GM12878 (cell line): ENCODE measurements around the gene RORC. TPM values are rescaled to one million over a fixed set of nuclear protein-coding genes. Genes with fewer than 3 reads are reported as not detected.

Experiments used
- ATAC-seq: fragments of 200-7000 bp; cut with Tn5 transposase; 3 replicates; pipeline ENCODE4 v1.9.1; 2020; ENCODE audit warnings: mild to moderate bottlenecking, moderate library complexity
- BruUV-seq: library from RNA; stranded (reverse); fragments of 400-500 nt; replicated peaks from 2 replicates; lab custom pipeline; 2021; lab: Mats Ljungman, UMichigan
- CTCF ChIA-PET: fragments of 300-600 bp; sonication (Branson Sonifier 250); formaldehyde crosslinking; extraction: SDS; loops from one replicate; lab custom pipeline; 2021; ENCODE audit warnings: inconsistent platforms; lab: Yijun Ruan, JAX
- POLR2A ChIA-PET: fragments of 350-600 bp; formaldehyde crosslinking; extraction: SDS; loops from one replicate; lab custom pipeline; 2021; ENCODE audit warnings: inconsistent platforms; lab: Charles Lee
- RAD21 ChIA-PET: fragments of 300-600 bp; sonication (Branson Sonifier 250); formaldehyde crosslinking; loops from one replicate; lab custom pipeline; 2023; ENCODE audit warnings: antibody characterized with exemption; ENCODE audit not compliant: unreplicated experiment; lab: Charles Lee
- SMC1A ChIA-PET: fragments of 300-600 bp; sonication (Branson Sonifier 250); formaldehyde crosslinking; loops from one replicate; lab custom pipeline; 2023; ENCODE audit not compliant: unreplicated experiment, uncharacterized antibody; lab: Charles Lee
- DNase-seq: peaks from one replicate; pipeline ENCODE4 v3.0.0-alpha.2; 2011; ENCODE audit warnings: low read depth, low spot score
- FAIRE-seq: peaks from 3 replicates; lab custom pipeline; 2011; peaks lifted over from hg19 to GRCh38; lab: Jason Lieb, UNC
- H2AFZ ChIP-seq: 2 replicates; pipeline ENCODE4 v1.6.0; 2011; ENCODE audit warnings: low read depth, low read length, control low read depth; ENCODE audit not compliant: control insufficient read depth
- H3K27ac ChIP-seq: 2 replicates; pipeline ENCODE4 v1.5.1; 2011; ENCODE audit warnings: control low read depth; ENCODE audit not compliant: control insufficient read depth, insufficient read depth
- H3K27me3 ChIP-seq, 2 experiments: replicated peaks in 1 of 2; 2 replicates each; pipeline versions ENCODE4 v1.6.0 to v1.6.1; 2011; ENCODE audit warnings: low read length in 1 of 2; ENCODE audit not compliant: control insufficient read depth in 2 of 2, insufficient read depth in 2 of 2
- H3K36me3 ChIP-seq, 2 experiments: 2 replicates each; pipeline ENCODE4 v1.5.1; 2011; ENCODE audit warnings: low read length in 1 of 2; ENCODE audit not compliant: control insufficient read depth in 2 of 2, insufficient read depth in 2 of 2
- H3K4me1 ChIP-seq: 2 replicates; pipeline ENCODE4 v1.6.1; 2011; ENCODE audit warnings: mild to moderate bottlenecking, low read length, moderate library complexity, mixed read lengths; ENCODE audit not compliant: control insufficient read depth, insufficient read depth
- H3K4me2 ChIP-seq: 2 replicates; pipeline ENCODE4 v1.6.0; 2011; ENCODE audit warnings: control low read depth; ENCODE audit not compliant: control insufficient read depth, insufficient read depth
- H3K4me3 ChIP-seq: fragments of 200-600 bp; sonication (generic); 2 replicates; pipeline ENCODE4 v1.5.1; 2016
- H3K79me2 ChIP-seq: 2 replicates; pipeline ENCODE4 v1.6.0; 2011; ENCODE audit warnings: low read length; ENCODE audit not compliant: control insufficient read depth, insufficient read depth
- H3K9ac ChIP-seq: 2 replicates; pipeline ENCODE4 v1.8.0; 2011; ENCODE audit warnings: low read length, control low read depth, mixed read lengths; ENCODE audit not compliant: control insufficient read depth, insufficient read depth
- H3K9me3 ChIP-seq: replicated peaks from 3 replicates; pipeline ENCODE4 v1.5.1; 2011; ENCODE audit warnings: mild to moderate bottlenecking, low read length; ENCODE audit not compliant: control insufficient read depth, insufficient read depth
- H4K20me1 ChIP-seq: 2 replicates; pipeline ENCODE4 v1.6.0; 2011; ENCODE audit not compliant: control insufficient read depth, insufficient read depth
- ASH2L ChIP-seq: fragments of 300-600, 200-600 bp; sonication (generic); IDR thresholded peaks from 2 replicates; pipeline ENCODE4 v1.6.1; 2017; ENCODE audit warnings: low read depth, mild to moderate bottlenecking, borderline replicate concordance
- CBFB ChIP-seq: IDR thresholded peaks from 2 replicates; pipeline ENCODE4 v1.6.1; 2016; ENCODE audit warnings: antibody characterized with exemption, low read depth
- CBX5 ChIP-seq: sonication (generic); IDR thresholded peaks from 2 replicates; pipeline ENCODE4 v1.6.1; 2016; ENCODE audit warnings: low read depth, moderate library complexity, mild to moderate bottlenecking, inconsistent platforms
- CHD2 ChIP-seq: IDR thresholded peaks from 2 replicates; pipeline ENCODE4 v1.6.1; 2011; ENCODE audit warnings: low read depth, low read length, improper control_type of control experiment, borderline replicate concordance
- CTCF ChIP-seq, 3 experiments: IDR thresholded peaks in 2 of 3; conservative IDR thresholded peaks in 1 of 3; 2 replicates each; pipeline ENCODE4 v1.5.1; 2011; ENCODE audit warnings: low read depth in 3 of 3, low read length in 3 of 3, mild to moderate bottlenecking in 3 of 3, control low read depth in 2 of 3, moderate library complexity in 2 of 3, inconsistent platforms in 1 of 3, mixed read lengths in 1 of 3; ENCODE audit not compliant: control insufficient read depth in 2 of 3, insufficient read depth in 1 of 3; ENCODE audit errors: extremely low read depth in 1 of 3
- FOXM1 ChIP-seq: IDR thresholded peaks from 2 replicates; pipeline ENCODE4 v1.6.1; 2012; ENCODE audit warnings: low read depth, mild to moderate bottlenecking, inconsistent platforms, low read length, moderate library complexity
- HDAC2 ChIP-seq: fragments of 200-600 bp; sonication (generic); IDR thresholded peaks from 2 replicates; pipeline ENCODE4 v1.6.1; 2017
- HDAC6 ChIP-seq: fragments of 200-600 bp; sonication (generic); IDR thresholded peaks from one replicate; pipeline ENCODE4 v1.8.0; 2017; ENCODE audit warnings: antibody characterized with exemption; ENCODE audit not compliant: unreplicated experiment
- HDGF ChIP-seq: fragments of 450-650 bp; IDR thresholded peaks from 2 replicates; pipeline ENCODE4 v1.6.1; 2016; ENCODE audit warnings: antibody characterized with exemption
- IRF4 ChIP-seq: IDR thresholded peaks from 2 replicates; pipeline ENCODE4 v1.6.1; 2011; ENCODE audit warnings: low read depth, low read length
- MEF2A ChIP-seq: IDR thresholded peaks from 2 replicates; pipeline ENCODE4 v1.6.1; 2011; ENCODE audit warnings: low read depth, mild to moderate bottlenecking, low read length, moderate library complexity; ENCODE audit not compliant: insufficient read depth
- PKNOX1 ChIP-seq: fragments of 450-650 bp; IDR thresholded peaks from 2 replicates; pipeline ENCODE4 v1.6.1; 2016; ENCODE audit warnings: mild to moderate bottlenecking
- POLR2AphosphoS2 ChIP-seq: IDR thresholded peaks from 2 replicates; pipeline ENCODE4 v1.6.1; 2011; ENCODE audit warnings: low read depth, mild to moderate bottlenecking, low read length, improper control_type of control experiment, moderate library complexity
- TCF12 ChIP-seq: IDR thresholded peaks from 2 replicates; pipeline ENCODE4 v1.6.1; 2011; ENCODE audit warnings: low read depth, mild to moderate bottlenecking, low read length
- YBX1 ChIP-seq: fragments of 450-650 bp; IDR thresholded peaks from 2 replicates; pipeline ENCODE4 v1.6.1; 2016; ENCODE audit warnings: antibody characterized with exemption
- WGBS: methylation state at CpG from one replicate; pipeline ENCODE4 v1.1.6; 2016; ENCODE audit warnings: low lambda C conversion rate; ENCODE audit not compliant: insufficient replicate concordance, insufficient coverage; ENCODE audit errors: missing lambda C conversion rate; 5-methylcytosine and 5-hydroxymethylcytosine counted together
- in situ Hi-C: fragments of 300-500 bp; cut with MboI; formaldehyde crosslinking; loops from 9 replicates; pipeline ENCODE4 v1.14.3; 2018; ENCODE audit warnings: mixed read lengths
- intact Hi-C: fragments of 100-400 bp; cut with micrococcal nuclease; formaldehyde crosslinking; loops from one replicate; pipeline ENCODE4 v1.14.2; 2022; ENCODE audit not compliant: unreplicated experiment
- polyA plus RNA-seq, 11 experiments: library from polyadenylated mRNA; depleted of rRNA in 4 of 11; unstranded in 6 of 11; stranded (reverse) in 5 of 11; fragments of >200 nt; fragmentation: Nextera tagmentation in 4 of 11; fragmentation: Illumina TruSeq in 1 of 11; extraction: Ambion mirVana in 4 of 11; extraction: Trizol in 1 of 11; gene quantifications; 1 replicate in 1 of 11; 2 replicates in 10 of 11; pipeline versions ENCODE4 v1.2.1 to v1.2.3, GENCODE V29; 2011 to 2016; ENCODE audit warnings: inconsistent platforms in 2 of 11, missing spikeins in 2 of 11, low read depth in 1 of 11
- total RNA-seq, 4 experiments: library from RNA; depleted of rRNA in 3 of 4; stranded (reverse); fragments of >200 nt in 3 of 4; fragmentation: Illumina TruSeq in 1 of 4; extraction: Trizol in 1 of 4; gene quantifications; 2 replicates each; pipeline versions ENCODE4 v1.2.1 to v1.2.3, GENCODE V29; 2013 to 2021
- TF ChIP-seq, protein P1 (sequence below): fragments of 450-650 bp; IDR thresholded peaks from 2 replicates; pipeline ENCODE4 v1.6.1; 2017; ENCODE audit warnings: mild to moderate bottlenecking, low read depth, inconsistent platforms; ENCODE audit not compliant: poor library complexity, severe bottlenecking

RORC gene
- total and polyA plus RNA-seq, 10 of the 15 experiments (the other 5 are each of a cell fraction or from before 2014, with no cell fraction given): not detected

DNA sequence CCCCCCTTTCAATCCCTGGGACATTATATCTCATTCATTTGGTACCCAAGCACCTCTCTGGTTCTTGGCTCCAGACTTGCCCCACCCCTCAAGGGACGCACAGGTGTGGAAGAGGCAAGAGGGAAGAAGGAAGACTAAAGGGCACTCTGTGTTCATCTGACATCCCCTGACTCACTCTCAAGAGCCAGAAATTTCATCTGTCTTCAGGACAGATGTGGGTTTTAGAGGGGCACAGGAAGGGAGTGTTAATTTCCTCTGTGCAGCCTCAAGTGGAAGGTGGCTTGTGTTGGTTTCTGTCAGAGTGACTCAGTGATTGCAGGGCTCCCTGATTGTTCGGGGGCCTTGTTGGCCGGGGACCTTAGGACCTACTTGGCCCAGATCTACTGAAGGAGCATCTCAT is 5.6 kb upstream of the RORC start:
- no peak overlapping the region for H2AFZ ChIP-seq
- TF ChIP-seq CBX5 (no peak), CBFB (no peak), CHD2 (no peak), CTCF (IDR thresholded peaks at IDR 0.05 in 2 of 3, conservative IDR thresholded peaks at IDR 0.05 in 1 of 3; ENCODE audit: control insufficient read depth in 2 of 3, extremely low read depth in 1 of 3, insufficient read depth in 1 of 3, low read depth in 3 of 3, low read length in 3 of 3) (no peak), MEF2A (no peak), POLR2AphosphoS2 (no peak), FOXM1 (no peak), IRF4 (no peak), PKNOX1 (no peak), ASH2L (no peak), TCF12 (no peak), HDAC6 (no peak), YBX1 (no peak), HDAC2 (no peak), HDGF (no peak)
- TF ChIP-seq, protein P1, sequence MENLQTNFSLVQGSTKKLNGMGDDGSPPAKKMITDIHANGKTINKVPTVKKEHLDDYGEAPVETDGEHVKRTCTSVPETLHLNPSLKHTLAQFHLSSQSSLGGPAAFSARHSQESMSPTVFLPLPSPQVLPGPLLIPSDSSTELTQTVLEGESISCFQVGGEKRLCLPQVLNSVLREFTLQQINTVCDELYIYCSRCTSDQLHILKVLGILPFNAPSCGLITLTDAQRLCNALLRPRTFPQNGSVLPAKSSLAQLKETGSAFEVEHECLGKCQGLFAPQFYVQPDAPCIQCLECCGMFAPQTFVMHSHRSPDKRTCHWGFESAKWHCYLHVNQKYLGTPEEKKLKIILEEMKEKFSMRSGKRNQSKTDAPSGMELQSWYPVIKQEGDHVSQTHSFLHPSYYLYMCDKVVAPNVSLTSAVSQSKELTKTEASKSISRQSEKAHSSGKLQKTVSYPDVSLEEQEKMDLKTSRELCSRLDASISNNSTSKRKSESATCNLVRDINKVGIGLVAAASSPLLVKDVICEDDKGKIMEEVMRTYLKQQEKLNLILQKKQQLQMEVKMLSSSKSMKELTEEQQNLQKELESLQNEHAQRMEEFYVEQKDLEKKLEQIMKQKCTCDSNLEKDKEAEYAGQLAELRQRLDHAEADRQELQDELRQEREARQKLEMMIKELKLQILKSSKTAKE: no peak
- no peak overlapping the region for H3K4me2 ChIP-seq
- H3K27me3 ChIP-seq: peaks cover 0 to 8% of the 10 kb centered on the region in 2 experiments
- WGBS: 67% methylated on average over 3 of the region's 3 CpGs
- SMC1A ChIA-PET: interaction anchor here (0.5 to 3.8 kb wide), 20 partner anchors 8 to 536 kb away, joined by 3 to 16 read pairs (median 3); partner anchors contain the start of gene MRPL9
- peaks cover 5% of the 10 kb centered on the region; the same call in 1 of the 2 replicates for H4K20me1 ChIP-seq
- H3K79me2 ChIP-seq: no peaks in the 10 kb centered on the region
- ATAC-seq (no peak), DNase-seq (no peak), FAIRE-seq (no peak)
- H3K9me3 ChIP-seq: no peaks in the 10 kb centered on the region
- H3K36me3 ChIP-seq: no peaks in the 10 kb centered on the region
- in situ Hi-C loops (loop anchor here (5.0 to 10.0 kb wide), 3 partner anchors 245 to 542 kb away; no protein-coding TSS in a partner anchor), intact Hi-C loops (loop anchor here (2.0 to 10.0 kb wide), 3 partner anchors 122 to 302 kb away; partner anchors contain the start of gene CELF3)
- H3K4me3 ChIP-seq: no peak overlapping the region
- CTCF ChIA-PET: interaction anchor here (0.6 to 2.8 kb wide), 24 partner anchors 8 to 790 kb away, joined by 3 to 20 read pairs (median 3); partner anchors contain the start of genes C1orf56, MRPL9, RIIAD1 and TDRKH
- RAD21 ChIA-PET: interaction anchor here (0.6 to 1.4 kb wide), 13 partner anchors 9 to 585 kb away, joined by 3 to 10 read pairs (median 4); partner anchors contain the start of gene MRPL9
- POLR2A ChIA-PET: interaction anchor here (0.5 to 1.4 kb wide), 4 partner anchors 22 to 1547 kb away, joined by 3 to 6 read pairs (median 4); no protein-coding TSS in a partner anchor
- no TSS peak for BruUV-seq
- no peak overlapping the region for H3K9ac ChIP-seq
- no peak overlapping the region for H3K27ac ChIP-seq
- H3K4me1 ChIP-seq: peaks cover 10% of the 10 kb centered on the region; the same call in 1 of the 2 replicates
